H9 (cell line): ENCODE results near the gene KCTD17. TPM values are rescaled to one million over a fixed set of nuclear protein-coding genes. Genes with fewer than 3 reads are reported as not detected.

Source experiments
- DNase-seq: peaks from one replicate; pipeline ENCODE4 v3.0.0-alpha.2; 2017
- H2AFZ ChIP-seq: one replicate; pipeline ENCODE4 v1.6.1; 2013; ENCODE audit warnings: mild to moderate bottlenecking, low read length, control low read depth, moderate library complexity
- H2AK5ac ChIP-seq: 2 replicates; pipeline ENCODE4 v1.6.1; 2013; ENCODE audit warnings: low read length, control low read depth, mixed read lengths; ENCODE audit not compliant: insufficient read length
- H2BK120ac ChIP-seq: one replicate; pipeline ENCODE4 v1.6.1; 2013; ENCODE audit warnings: low read depth, mild to moderate bottlenecking, low read length, control low read depth, inconsistent platforms; ENCODE audit not compliant: poor library complexity, severe bottlenecking
- H2BK12ac ChIP-seq: 2 replicates; pipeline ENCODE4 v1.6.1; 2013; ENCODE audit warnings: low read length, control low read depth, mixed read lengths, low read depth; ENCODE audit not compliant: insufficient read length
- H2BK15ac ChIP-seq: 2 replicates; pipeline ENCODE4 v1.6.1; 2013; ENCODE audit warnings: low read depth, low read length, control low read depth
- H2BK20ac ChIP-seq: one replicate; pipeline ENCODE4 v1.6.1; 2013; ENCODE audit warnings: low read depth, mild to moderate bottlenecking, low read length, control low read depth, inconsistent platforms; ENCODE audit not compliant: poor library complexity, severe bottlenecking
- H2BK5ac ChIP-seq: 2 replicates; pipeline ENCODE4 v1.6.1; 2013; ENCODE audit warnings: low read length, control low read depth, mixed read lengths; ENCODE audit not compliant: insufficient read length
- H3K14ac ChIP-seq: 2 replicates; pipeline ENCODE4 v1.6.1; 2013; ENCODE audit warnings: low read length, control low read depth; ENCODE audit not compliant: insufficient read depth
- H3K18ac ChIP-seq: 2 replicates; pipeline ENCODE4 v1.6.1; 2013; ENCODE audit warnings: low read depth, mild to moderate bottlenecking, mixed read lengths, low read length, control low read depth; ENCODE audit not compliant: insufficient read length
- H3K23ac ChIP-seq: 2 replicates; pipeline ENCODE4 v1.6.1; 2013; ENCODE audit warnings: low read length, control low read depth, mixed read lengths, low read depth; ENCODE audit not compliant: insufficient read length
- H3K23me2 ChIP-seq: 2 replicates; pipeline ENCODE4 v1.6.1; 2013; ENCODE audit warnings: low read depth, mild to moderate bottlenecking, mixed read lengths, low read length, control low read depth; ENCODE audit not compliant: insufficient read length, poor library complexity, severe bottlenecking
- H3K27ac ChIP-seq: 2 replicates; pipeline ENCODE4 v1.5.1; 2013; ENCODE audit warnings: low read length, control low read depth, mixed read lengths, low read depth; ENCODE audit not compliant: insufficient read length
- H3K27me3 ChIP-seq: 2 replicates; pipeline ENCODE4 v1.6.1; 2013; ENCODE audit warnings: low read length, control low read depth, inconsistent platforms; ENCODE audit not compliant: insufficient read depth
- H3K4ac ChIP-seq: 2 replicates; pipeline ENCODE4 v1.6.1; 2013; ENCODE audit warnings: low read depth, mild to moderate bottlenecking, control low read depth, inconsistent platforms, low read length, moderate library complexity
- H3K4me1 ChIP-seq: 2 replicates; pipeline ENCODE4 v1.6.1; 2013; ENCODE audit warnings: low read length, control low read depth, inconsistent platforms; ENCODE audit not compliant: insufficient read depth
- H3K4me2 ChIP-seq: 2 replicates; pipeline ENCODE4 v1.6.1; 2013; ENCODE audit warnings: low read length, control low read depth, mixed read lengths; ENCODE audit not compliant: insufficient read length, insufficient read depth
- H3K56ac ChIP-seq: 2 replicates; pipeline ENCODE4 v1.6.1; 2013; ENCODE audit warnings: low read depth, mild to moderate bottlenecking, mixed read lengths, low read length, control low read depth; ENCODE audit not compliant: insufficient read length
- H3K79me1 ChIP-seq: 2 replicates; pipeline ENCODE4 v1.6.1; 2013; ENCODE audit warnings: low read depth, mild to moderate bottlenecking, moderate library complexity, low read length, control low read depth, inconsistent platforms; ENCODE audit not compliant: insufficient read depth, poor library complexity, severe bottlenecking
- H3K79me2 ChIP-seq: 2 replicates; pipeline ENCODE4 v1.6.1; 2013; ENCODE audit warnings: low read length, control low read depth, inconsistent platforms; ENCODE audit not compliant: insufficient read depth
- H3K9ac ChIP-seq: 2 replicates; pipeline ENCODE4 v1.6.1; 2013; ENCODE audit warnings: low read length, control low read depth, mixed read lengths; ENCODE audit not compliant: insufficient read length; ENCODE audit errors: extremely low read depth
- H3K9me3 ChIP-seq: one replicate; pipeline ENCODE4 v1.6.1; 2013; ENCODE audit warnings: low read depth, low read length, inconsistent platforms; ENCODE audit not compliant: control insufficient read depth
- H3T11ph ChIP-seq: one replicate; pipeline ENCODE4 v1.6.1; 2013; ENCODE audit warnings: mild to moderate bottlenecking, low read length, control low read depth, inconsistent platforms
- H4K20me1 ChIP-seq: one replicate; pipeline ENCODE4 v1.6.1; 2013; ENCODE audit not compliant: control insufficient read depth, insufficient read length, insufficient read depth
- H4K5ac ChIP-seq: 2 replicates; pipeline ENCODE4 v1.6.1; 2013; ENCODE audit warnings: low read depth, mild to moderate bottlenecking, mixed read lengths, low read length, control low read depth; ENCODE audit not compliant: insufficient read length
- H4K8ac ChIP-seq: replicated peaks from 2 replicates; pipeline ENCODE4 v1.6.1; 2013; ENCODE audit warnings: low read length, control low read depth, mixed read lengths, low read depth; ENCODE audit not compliant: insufficient read length
- H4K91ac ChIP-seq: 2 replicates; pipeline ENCODE4 v1.6.1; 2013; ENCODE audit warnings: low read depth, mild to moderate bottlenecking, moderate library complexity, mixed read lengths, low read length, control low read depth; ENCODE audit not compliant: insufficient read length
- H3K27ac Mint-ChIP-seq, 3 experiments: 2 replicates in 2 of 3; 3 replicates in 1 of 3; pipeline ENCODE4 v1.8.0; 2020 to 2021; ENCODE audit warnings: mixed read lengths in 3 of 3, mild to moderate bottlenecking in 1 of 3, moderate library complexity in 1 of 3
- H3K27me3 Mint-ChIP-seq: 2 replicates; pipeline ENCODE4 v1.8.0; 2021; ENCODE audit warnings: low read depth, mild to moderate bottlenecking, moderate library complexity, mixed read lengths
- H3K36me3 Mint-ChIP-seq, 3 experiments: 2 replicates in 2 of 3; 3 replicates in 1 of 3; pipeline ENCODE4 v1.8.0; 2020 to 2021; ENCODE audit warnings: low read depth in 3 of 3, mixed read lengths in 3 of 3; ENCODE audit not compliant: insufficient read depth in 1 of 3
- H3K4me1 Mint-ChIP-seq, 2 experiments: 2 replicates each; pipeline ENCODE4 v1.8.0; 2020; ENCODE audit warnings: mixed read lengths in 2 of 2
- H3K4me3 Mint-ChIP-seq, 2 experiments: 2 replicates in 1 of 2; 3 replicates in 1 of 2; pipeline ENCODE4 v1.8.0; 2020 to 2021; ENCODE audit warnings: mild to moderate bottlenecking in 2 of 2, mixed read lengths in 2 of 2, moderate library complexity in 1 of 2
- H3K9me3 Mint-ChIP-seq, 2 experiments: 2 replicates in 1 of 2; 3 replicates in 1 of 2; pipeline ENCODE4 v1.8.0; 2020; ENCODE audit warnings: mild to moderate bottlenecking in 2 of 2, mixed read lengths in 2 of 2, moderate library complexity in 1 of 2
- CTCF ChIP-seq: fragments of 200-600 bp; sonication (generic); conservative IDR thresholded peaks from 3 replicates; pipeline ENCODE4 v1.8.0; 2021; ENCODE audit warnings: antibody characterized with exemption, mild to moderate bottlenecking
- WGBS: extraction: QIAGEN DNeasy Blood & Tissue Kit; methylation state at CpG from one replicate; pipeline ENCODE4 v1.1.7; 2013; ENCODE audit warnings: missing lambda C conversion rate, low lambda C conversion rate, mixed read lengths; ENCODE audit not compliant: insufficient read length; ENCODE audit errors: extremely low coverage; 5-methylcytosine and 5-hydroxymethylcytosine counted together
- total RNA-seq: library from RNA; stranded (reverse); gene quantifications from 2 replicates; pipeline ENCODE4 v1.2.1, GENCODE V29; 2021

Gene KCTD17
- total RNA-seq, 1 experiment from 2014 or later = 34.1 TPM

- Histone ChIP-seq H3K56ac (no peak overlapping the region), H3K27ac (no peak overlapping the region), H3K79me2 (no peaks in the 10 kb centered on the region), H4K91ac (no peak overlapping the region), H3K27me3 (no peaks in the 10 kb centered on the region), H3K79me1 (no peaks in the 10 kb centered on the region), H2BK12ac (no peak overlapping the region), H4K8ac (no peak overlapping the region), H3K23ac (no peak overlapping the region), H4K20me1 (no peaks in the 10 kb centered on the region), H3K9me3 (no peaks in the 10 kb centered on the region), H3K14ac (no peak overlapping the region), H3T11ph (no peak overlapping the region), H3K4me2 (no peak overlapping the region), H2BK120ac (no peak overlapping the region), H4K5ac (no peak overlapping the region), H3K18ac (no peak overlapping the region), H2AFZ (no peak overlapping the region), H3K23me2 (no peaks in the 10 kb centered on the region), H2BK5ac (no peak overlapping the region), H3K9ac (no peak overlapping the region), H2BK20ac (no peak overlapping the region), H3K4ac (no peak overlapping the region), H2BK15ac (no peak overlapping the region), H3K4me1 (no peaks in the 10 kb centered on the region), H2AK5ac (no peak overlapping the region)
- H3K27ac Mint-ChIP-seq = no peak overlapping the region
- peaks cover 9 to 15% of the 10 kb centered on the region in 2 experiments for H3K4me1 Mint-ChIP-seq
- peaks cover 69% of the 10 kb centered on the region for H3K27me3 Mint-ChIP-seq
- no peaks in the 10 kb centered on the region; a peak in 1 of 7 replicates for H3K36me3 Mint-ChIP-seq
- TF ChIP-seq CTCF = no peak
- WGBS = no CpG with 5 or more reads among the region's 2 CpGs
- no peak for DNase-seq
- H3K4me3 Mint-ChIP-seq = no peak overlapping the region
- H3K9me3 Mint-ChIP-seq = peaks cover 2% of the 10 kb centered on the region in 2 experiments; a peak in 1 of 5 replicates
Measured at GRCh38 chr22:37007651-37008050, 43.9 kb upstream of the KCTD17 start.
